GM18519 (cell line): ENCODE measurements around the gene ZNF444.

Experiments
- ATAC-seq: cut with Tn5 transposase; IDR thresholded peaks from one replicate; pipeline ENCODE4 v1.9.1; 2021; ENCODE audit warnings: mild to moderate bottlenecking, moderate library complexity; ENCODE audit not compliant: unreplicated experiment, low FRiP score

Gene ZNF444

GRCh38 chr19:56121180-56122167 is 19.6 kb upstream of the ZNF444 start, which contains the start of gene ZNF787:
TSS of gene ZNF787 (minus strand) at chr19:56121295. CDS start at chr19:56103217, 18,078 bp downstream.
- peak; percentile 79 for ATAC-seq

- no peak for ATAC-seq
Observed at GRCh38 chr19:56123266-56123891, 17.7 kb upstream of the ZNF444 start.

- ATAC-seq, result no peak
Observed at GRCh38 chr19:56124578-56124977, 16.5 kb upstream of the ZNF444 start.

GRCh38 chr19:56125806-56126590 is 15.1 kb upstream of the ZNF444 start:
- ATAC-seq, result no peak

- ATAC-seq, result no peak
Observed at GRCh38 chr19:56126983-56127780, 13.9 kb upstream of the ZNF444 start.

GRCh38 chr19:56130006-56130405 is 11.1 kb upstream of the ZNF444 start:
- no peak for ATAC-seq

GRCh38 chr19:56131651-56132050 is 9.4 kb upstream of the ZNF444 start:
- ATAC-seq, result no peak

GRCh38 chr19:56132316-56132822 is 8.7 kb upstream of the ZNF444 start:
- ATAC-seq, result no peak

GRCh38 chr19:56133858-56134653 is 7.0 kb upstream of the ZNF444 start:
- ATAC-seq, result peak; percentile 44

- peak; percentile 13 for ATAC-seq
Observed at GRCh38 chr19:56134654-56134921, 6.5 kb upstream of the ZNF444 start.

GRCh38 chr19:56136362-56136761 is 4.7 kb upstream of the ZNF444 start:
- no peak for ATAC-seq

- no peak for ATAC-seq
Observed at GRCh38 chr19:56137405-56137804, 3.7 kb upstream of the ZNF444 start.

- ATAC-seq, result no peak
Observed at GRCh38 chr19:56138069-56138468, 3.0 kb upstream of the ZNF444 start.

- no peak for ATAC-seq
Observed at GRCh38 chr19:56139847-56140582, 1.1 kb upstream of the ZNF444 start.

- ATAC-seq, result no peak
Observed at GRCh38 chr19:56141417-56141993, 418 bp downstream of the ZNF444 start.

GRCh38 chr19:56142087-56142787 is 1.1 kb downstream of the ZNF444 start:
- ATAC-seq, result no peak

- ATAC-seq, result no peak
Observed at GRCh38 chr19:56142897-56143434, 1.9 kb downstream of the ZNF444 start.
